ENCODE results near the gene ZSWIM1. TPM values are rescaled to one million over a fixed set of nuclear protein-coding genes. Genes with fewer than 3 reads are reported as not detected.

ZSWIM1 gene
- total and polyA plus RNA-seq, 2 of the 13 experiments (the other 11 are each of a cell fraction or from before 2014, with no cell fraction given) = 9.5 to 11.7 TPM

DNA sequence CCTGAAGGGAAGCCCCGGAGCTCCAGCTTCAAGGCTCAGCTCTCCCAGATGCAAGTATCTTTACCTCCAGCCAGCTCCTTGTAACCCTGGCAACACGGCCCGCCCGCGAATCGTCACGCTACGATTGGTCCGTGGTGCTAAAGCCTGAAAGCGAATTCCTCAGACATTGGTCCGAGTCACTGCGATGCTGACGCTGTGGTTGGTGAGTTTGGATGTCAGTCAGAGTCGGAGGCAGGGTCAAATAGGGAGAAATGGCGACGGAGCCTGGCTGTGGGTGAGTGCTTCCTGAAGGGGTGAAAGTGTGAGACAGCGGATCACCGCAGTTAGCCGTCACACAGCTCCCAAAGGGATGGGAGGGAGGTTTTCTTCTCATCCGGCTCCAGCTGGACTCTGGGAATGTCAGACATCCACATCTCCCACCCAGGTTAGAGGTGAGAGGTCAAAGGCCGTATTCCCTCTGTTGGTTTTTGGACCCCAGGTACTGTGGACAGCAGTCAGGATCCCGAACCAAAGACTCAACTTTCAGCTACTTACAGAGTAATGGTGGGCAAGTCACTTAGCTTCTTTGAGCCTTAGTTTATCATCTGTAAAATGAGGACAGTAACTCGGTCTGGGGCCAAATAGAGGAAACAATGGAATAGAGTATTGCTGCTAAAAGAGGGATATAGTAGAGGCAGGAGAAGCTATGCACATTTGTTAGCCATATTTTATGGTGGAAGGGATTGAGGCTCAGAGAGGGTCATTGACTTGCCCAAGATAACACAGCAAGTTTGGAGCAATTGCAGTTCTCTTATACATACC, at the start of gene ZSWIM1 (continued):
- TF ChIP-seq TAF15 (IDR thresholded peaks at IDR 0.05; ENCODE audit: low read depth, low read length, poor library complexity, severe bottlenecking) = no peak
- TF ChIP-seq, protein P1, sequence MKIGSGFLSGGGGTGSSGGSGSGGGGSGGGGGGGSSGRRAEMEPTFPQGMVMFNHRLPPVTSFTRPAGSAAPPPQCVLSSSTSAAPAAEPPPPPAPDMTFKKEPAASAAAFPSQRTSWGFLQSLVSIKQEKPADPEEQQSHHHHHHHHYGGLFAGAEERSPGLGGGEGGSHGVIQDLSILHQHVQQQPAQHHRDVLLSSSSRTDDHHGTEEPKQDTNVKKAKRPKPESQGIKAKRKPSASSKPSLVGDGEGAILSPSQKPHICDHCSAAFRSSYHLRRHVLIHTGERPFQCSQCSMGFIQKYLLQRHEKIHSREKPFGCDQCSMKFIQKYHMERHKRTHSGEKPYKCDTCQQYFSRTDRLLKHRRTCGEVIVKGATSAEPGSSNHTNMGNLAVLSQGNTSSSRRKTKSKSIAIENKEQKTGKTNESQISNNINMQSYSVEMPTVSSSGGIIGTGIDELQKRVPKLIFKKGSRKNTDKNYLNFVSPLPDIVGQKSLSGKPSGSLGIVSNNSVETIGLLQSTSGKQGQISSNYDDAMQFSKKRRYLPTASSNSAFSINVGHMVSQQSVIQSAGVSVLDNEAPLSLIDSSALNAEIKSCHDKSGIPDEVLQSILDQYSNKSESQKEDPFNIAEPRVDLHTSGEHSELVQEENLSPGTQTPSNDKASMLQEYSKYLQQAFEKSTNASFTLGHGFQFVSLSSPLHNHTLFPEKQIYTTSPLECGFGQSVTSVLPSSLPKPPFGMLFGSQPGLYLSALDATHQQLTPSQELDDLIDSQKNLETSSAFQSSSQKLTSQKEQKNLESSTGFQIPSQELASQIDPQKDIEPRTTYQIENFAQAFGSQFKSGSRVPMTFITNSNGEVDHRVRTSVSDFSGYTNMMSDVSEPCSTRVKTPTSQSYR (CRISPR knock-in tag; IDR thresholded peaks at IDR 0.05; ENCODE audit: borderline replicate concordance) = no peak
- no peak for TF ChIP-seq TOPORS (CRISPR knock-in tag; IDR thresholded peaks at IDR 0.05)
- TF ChIP-seq MED1 (CRISPR knock-in tag; IDR thresholded peaks at IDR 0.05) = peak; percentile 71; the same call in 1 of the 2 replicates
- TF ChIP-seq ZNF225 (CRISPR knock-in tag; IDR thresholded peaks at IDR 0.05) = peak; percentile 86
- TF ChIP-seq ZNF101 (CRISPR knock-in tag; IDR thresholded peaks at IDR 0.05; ENCODE audit: borderline replicate concordance, low read depth) = no peak
- TF ChIP-seq, protein P2, sequence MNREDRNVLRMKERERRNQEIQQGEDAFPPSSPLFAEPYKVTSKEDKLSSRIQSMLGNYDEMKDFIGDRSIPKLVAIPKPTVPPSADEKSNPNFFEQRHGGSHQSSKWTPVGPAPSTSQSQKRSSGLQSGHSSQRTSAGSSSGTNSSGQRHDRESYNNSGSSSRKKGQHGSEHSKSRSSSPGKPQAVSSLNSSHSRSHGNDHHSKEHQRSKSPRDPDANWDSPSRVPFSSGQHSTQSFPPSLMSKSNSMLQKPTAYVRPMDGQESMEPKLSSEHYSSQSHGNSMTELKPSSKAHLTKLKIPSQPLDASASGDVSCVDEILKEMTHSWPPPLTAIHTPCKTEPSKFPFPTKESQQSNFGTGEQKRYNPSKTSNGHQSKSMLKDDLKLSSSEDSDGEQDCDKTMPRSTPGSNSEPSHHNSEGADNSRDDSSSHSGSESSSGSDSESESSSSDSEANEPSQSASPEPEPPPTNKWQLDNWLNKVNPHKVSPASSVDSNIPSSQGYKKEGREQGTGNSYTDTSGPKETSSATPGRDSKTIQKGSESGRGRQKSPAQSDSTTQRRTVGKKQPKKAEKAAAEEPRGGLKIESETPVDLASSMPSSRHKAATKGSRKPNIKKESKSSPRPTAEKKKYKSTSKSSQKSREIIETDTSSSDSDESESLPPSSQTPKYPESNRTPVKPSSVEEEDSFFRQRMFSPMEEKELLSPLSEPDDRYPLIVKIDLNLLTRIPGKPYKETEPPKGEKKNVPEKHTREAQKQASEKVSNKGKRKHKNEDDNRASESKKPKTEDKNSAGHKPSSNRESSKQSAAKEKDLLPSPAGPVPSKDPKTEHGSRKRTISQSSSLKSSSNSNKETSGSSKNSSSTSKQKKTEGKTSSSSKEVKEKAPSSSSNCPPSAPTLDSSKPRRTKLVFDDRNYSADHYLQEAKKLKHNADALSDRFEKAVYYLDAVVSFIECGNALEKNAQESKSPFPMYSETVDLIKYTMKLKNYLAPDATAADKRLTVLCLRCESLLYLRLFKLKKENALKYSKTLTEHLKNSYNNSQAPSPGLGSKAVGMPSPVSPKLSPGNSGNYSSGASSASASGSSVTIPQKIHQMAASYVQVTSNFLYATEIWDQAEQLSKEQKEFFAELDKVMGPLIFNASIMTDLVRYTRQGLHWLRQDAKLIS (CRISPR knock-in tag; IDR thresholded peaks at IDR 0.05) = no peak; the same call in 1 of the 2 replicates
- no peak for TF ChIP-seq ZNF546 (CRISPR knock-in tag; conservative IDR thresholded peaks at IDR 0.05)
- TF ChIP-seq FOXP1 (IDR thresholded peaks at IDR 0.05) = no peak
- 0 out of 2 replicates have a peak, but pooled peaks have one; percentile 6 for TF ChIP-seq FOXP1 (CRISPR knock-in tag; IDR thresholded peaks at IDR 0.05)
- peak; percentile 84 for TF ChIP-seq PHF20 (CRISPR knock-in tag; IDR thresholded peaks at IDR 0.05)
- peak; percentile 75; the same call in 1 of the 2 replicates for TF ChIP-seq GATA4 (IDR thresholded peaks at IDR 0.05; ENCODE audit: borderline replicate concordance, low read depth)
- TF ChIP-seq, protein P3, sequence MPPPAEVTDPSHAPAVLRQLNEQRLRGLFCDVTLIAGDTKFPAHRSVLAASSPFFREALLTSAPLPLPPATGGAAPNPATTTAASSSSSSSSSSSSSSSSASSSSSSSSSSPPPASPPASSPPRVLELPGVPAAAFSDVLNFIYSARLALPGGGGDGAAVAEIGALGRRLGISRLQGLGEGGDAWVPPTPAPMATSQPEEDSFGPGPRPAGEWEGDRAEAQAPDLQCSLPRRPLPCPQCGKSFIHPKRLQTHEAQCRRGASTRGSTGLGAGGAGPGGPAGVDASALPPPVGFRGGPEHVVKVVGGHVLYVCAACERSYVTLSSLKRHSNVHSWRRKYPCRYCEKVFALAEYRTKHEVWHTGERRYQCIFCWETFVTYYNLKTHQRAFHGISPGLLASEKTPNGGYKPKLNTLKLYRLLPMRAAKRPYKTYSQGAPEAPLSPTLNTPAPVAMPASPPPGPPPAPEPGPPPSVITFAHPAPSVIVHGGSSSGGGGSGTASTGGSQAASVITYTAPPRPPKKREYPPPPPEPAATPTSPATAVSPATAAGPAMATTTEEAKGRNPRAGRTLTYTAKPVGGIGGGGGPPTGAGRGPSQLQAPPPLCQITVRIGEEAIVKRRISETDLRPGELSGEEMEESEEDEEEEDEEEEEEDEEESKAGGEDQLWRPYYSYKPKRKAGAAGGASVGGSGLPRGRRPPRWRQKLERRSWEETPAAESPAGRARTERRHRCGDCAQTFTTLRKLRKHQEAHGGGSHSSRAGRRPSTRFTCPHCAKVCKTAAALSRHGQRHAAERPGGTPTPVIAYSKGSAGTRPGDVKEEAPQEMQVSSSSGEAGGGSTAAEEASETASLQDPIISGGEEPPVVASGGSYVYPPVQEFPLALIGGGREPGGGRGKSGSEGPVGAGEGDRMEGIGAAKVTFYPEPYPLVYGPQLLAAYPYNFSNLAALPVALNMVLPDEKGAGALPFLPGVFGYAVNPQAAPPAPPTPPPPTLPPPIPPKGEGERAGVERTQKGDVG (CRISPR knock-in tag; IDR thresholded peaks at IDR 0.05; ENCODE audit: borderline replicate concordance) = no peak; the same call in 1 of the 2 replicates
- TF ChIP-seq, protein P4, sequence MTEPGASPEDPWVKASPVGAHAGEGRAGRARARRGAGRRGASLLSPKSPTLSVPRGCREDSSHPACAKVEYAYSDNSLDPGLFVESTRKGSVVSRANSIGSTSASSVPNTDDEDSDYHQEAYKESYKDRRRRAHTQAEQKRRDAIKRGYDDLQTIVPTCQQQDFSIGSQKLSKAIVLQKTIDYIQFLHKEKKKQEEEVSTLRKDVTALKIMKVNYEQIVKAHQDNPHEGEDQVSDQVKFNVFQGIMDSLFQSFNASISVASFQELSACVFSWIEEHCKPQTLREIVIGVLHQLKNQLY (CRISPR knock-in tag; IDR thresholded peaks at IDR 0.05) = 0 out of 2 replicates have a peak, but pooled peaks have one; percentile 47
- TF ChIP-seq, protein P5, sequence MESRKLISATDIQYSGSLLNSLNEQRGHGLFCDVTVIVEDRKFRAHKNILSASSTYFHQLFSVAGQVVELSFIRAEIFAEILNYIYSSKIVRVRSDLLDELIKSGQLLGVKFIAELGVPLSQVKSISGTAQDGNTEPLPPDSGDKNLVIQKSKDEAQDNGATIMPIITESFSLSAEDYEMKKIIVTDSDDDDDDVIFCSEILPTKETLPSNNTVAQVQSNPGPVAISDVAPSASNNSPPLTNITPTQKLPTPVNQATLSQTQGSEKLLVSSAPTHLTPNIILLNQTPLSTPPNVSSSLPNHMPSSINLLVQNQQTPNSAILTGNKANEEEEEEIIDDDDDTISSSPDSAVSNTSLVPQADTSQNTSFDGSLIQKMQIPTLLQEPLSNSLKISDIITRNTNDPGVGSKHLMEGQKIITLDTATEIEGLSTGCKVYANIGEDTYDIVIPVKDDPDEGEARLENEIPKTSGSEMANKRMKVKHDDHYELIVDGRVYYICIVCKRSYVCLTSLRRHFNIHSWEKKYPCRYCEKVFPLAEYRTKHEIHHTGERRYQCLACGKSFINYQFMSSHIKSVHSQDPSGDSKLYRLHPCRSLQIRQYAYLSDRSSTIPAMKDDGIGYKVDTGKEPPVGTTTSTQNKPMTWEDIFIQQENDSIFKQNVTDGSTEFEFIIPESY (CRISPR knock-in tag; IDR thresholded peaks at IDR 0.05) = peak; percentile 35; the same call in 1 of the 2 replicates
- TF ChIP-seq BRD4 (CRISPR knock-in tag; IDR thresholded peaks at IDR 0.05) = peak; percentile 70; the same call in 1 of the 2 replicates
